AG04449 (cell line): Measurements from ENCODE around the gene REEP3.
A peak's percentile ranks its signal among the peaks of the same experiment; 100 is the strongest.

Experiments used
- CTCF ChIA-PET: fragments of 350-600 bp; formaldehyde crosslinking; extraction: SDS; loops from one replicate; lab custom pipeline; 2021; ENCODE audit warnings: antibody characterized with exemption; lab: Yijun Ruan, JAX
- POLR2A ChIA-PET: fragments of 400-600, 350-600 bp; formaldehyde crosslinking; extraction: SDS; loops from one replicate; lab custom pipeline; 2020; ENCODE audit warnings: antibody characterized with exemption, inconsistent platforms; lab: Yijun Ruan, JAX
- DNase-seq: peaks from one replicate; pipeline ENCODE4 v3.0.0-alpha.2; 2010; ENCODE audit warnings: low read depth, low spot score
- H3K4me3 ChIP-seq: 2 replicates; pipeline ENCODE4 v1.5.1; 2011; ENCODE audit warnings: low read depth, mild to moderate bottlenecking, control low read depth, low read length
- TF ChIP-seq, protein P1 (sequence below): IDR thresholded peaks from one replicate; pipeline ENCODE4 v1.5.1; 2011; ENCODE audit warnings: mild to moderate bottlenecking, moderate library complexity, low read length, control low read depth, inconsistent platforms; ENCODE audit not compliant: insufficient read depth; ENCODE audit errors: missing control alignments

REEP3 gene, protein sequence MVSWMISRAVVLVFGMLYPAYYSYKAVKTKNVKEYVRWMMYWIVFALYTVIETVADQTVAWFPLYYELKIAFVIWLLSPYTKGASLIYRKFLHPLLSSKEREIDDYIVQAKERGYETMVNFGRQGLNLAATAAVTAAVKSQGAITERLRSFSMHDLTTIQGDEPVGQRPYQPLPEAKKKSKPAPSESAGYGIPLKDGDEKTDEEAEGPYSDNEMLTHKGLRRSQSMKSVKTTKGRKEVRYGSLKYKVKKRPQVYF

DNA sequence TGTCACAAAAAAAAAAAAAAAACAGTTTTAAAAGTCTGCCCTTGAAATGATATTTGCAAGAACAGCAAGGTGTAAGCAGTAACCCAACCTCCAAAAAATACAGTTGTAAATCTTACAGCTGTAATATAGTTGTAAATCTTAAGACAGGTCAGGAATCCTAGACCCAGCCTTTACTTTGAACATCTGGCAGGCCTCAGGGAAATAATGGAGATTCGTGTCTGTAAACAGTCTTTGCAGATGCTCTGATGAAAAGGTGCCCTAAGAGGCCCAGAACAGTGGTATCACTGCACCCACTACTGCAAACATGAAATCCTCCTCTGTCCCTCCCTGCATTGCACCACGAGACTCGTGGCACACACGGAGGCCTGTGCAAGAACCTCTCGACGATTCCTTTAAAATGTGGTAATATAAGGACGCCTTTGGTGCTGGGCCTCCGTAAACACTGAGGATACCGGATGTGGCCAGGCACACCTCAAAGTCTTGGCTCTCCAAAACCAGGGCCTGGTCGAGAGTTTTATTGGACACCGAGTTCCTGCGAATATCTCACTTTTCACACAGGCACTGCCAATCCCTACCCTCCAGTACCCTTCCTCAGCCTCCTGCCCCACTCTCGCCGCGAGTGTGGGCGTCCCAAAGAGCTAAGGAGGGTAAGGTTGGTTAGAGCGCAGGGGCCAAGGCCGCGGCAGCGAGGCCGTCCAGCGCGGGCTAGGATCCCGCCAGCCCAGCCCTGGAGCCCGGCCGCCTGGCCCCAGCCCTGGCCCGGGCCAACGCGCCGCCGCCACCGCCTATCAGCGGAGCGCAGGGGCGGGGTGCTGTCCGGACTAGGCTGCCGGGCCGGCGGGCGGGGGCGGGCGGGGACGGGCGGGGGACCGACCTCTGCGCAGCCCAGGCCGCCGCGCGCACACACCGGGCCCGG is at the start of gene REEP3:
TSS of gene REEP3 (plus strand) at position 902 of the 916 bp plus-strand sequence. CDS start 145 bp downstream, outside the sequence.
- no peak for DNase-seq
- CTCF ChIA-PET = interaction anchor here (0.9 to 1.8 kb wide), 3 partner anchors 199 to 303 kb away, joined by 3 to 4 read pairs (median 4); no protein-coding TSS in a partner anchor
- POLR2A ChIA-PET = interaction anchor here (0.5 to 2.6 kb wide), 5 partner anchors 19 to 330 kb away, joined by 4 to 12 read pairs (median 4); no protein-coding TSS in a partner anchor
- TF ChIP-seq, protein P1, sequence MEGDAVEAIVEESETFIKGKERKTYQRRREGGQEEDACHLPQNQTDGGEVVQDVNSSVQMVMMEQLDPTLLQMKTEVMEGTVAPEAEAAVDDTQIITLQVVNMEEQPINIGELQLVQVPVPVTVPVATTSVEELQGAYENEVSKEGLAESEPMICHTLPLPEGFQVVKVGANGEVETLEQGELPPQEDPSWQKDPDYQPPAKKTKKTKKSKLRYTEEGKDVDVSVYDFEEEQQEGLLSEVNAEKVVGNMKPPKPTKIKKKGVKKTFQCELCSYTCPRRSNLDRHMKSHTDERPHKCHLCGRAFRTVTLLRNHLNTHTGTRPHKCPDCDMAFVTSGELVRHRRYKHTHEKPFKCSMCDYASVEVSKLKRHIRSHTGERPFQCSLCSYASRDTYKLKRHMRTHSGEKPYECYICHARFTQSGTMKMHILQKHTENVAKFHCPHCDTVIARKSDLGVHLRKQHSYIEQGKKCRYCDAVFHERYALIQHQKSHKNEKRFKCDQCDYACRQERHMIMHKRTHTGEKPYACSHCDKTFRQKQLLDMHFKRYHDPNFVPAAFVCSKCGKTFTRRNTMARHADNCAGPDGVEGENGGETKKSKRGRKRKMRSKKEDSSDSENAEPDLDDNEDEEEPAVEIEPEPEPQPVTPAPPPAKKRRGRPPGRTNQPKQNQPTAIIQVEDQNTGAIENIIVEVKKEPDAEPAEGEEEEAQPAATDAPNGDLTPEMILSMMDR = no peak
- H3K4me3 ChIP-seq = peak within 1 kb of the TSS; percentile 79

DNA sequence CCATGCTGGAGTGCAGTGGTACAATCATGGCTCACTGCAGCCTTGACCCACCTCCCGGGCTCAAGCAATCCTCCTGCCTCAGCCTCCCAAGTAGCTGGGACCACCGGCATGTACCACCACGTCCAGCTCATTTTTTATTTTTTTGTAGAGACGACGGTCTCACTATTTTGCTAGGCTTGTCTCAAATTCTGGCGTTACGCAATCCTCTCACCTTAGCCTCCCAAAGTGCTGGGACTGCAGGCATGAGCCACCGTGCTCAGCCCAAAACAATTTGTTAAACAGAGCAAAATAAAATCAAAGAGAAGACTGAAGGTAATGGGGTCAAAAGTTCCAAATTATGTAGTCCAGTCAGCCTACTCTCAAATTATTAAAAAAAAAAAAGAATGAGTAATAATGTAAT is 46.7 kb upstream of the REEP3 start:
- H3K4me3 ChIP-seq = no peak overlapping the region
- TF ChIP-seq, protein P1 = no peak
- ChIA-PET CTCF (no interaction called here), POLR2A (no interaction called here)
- no peak for DNase-seq

DNA sequence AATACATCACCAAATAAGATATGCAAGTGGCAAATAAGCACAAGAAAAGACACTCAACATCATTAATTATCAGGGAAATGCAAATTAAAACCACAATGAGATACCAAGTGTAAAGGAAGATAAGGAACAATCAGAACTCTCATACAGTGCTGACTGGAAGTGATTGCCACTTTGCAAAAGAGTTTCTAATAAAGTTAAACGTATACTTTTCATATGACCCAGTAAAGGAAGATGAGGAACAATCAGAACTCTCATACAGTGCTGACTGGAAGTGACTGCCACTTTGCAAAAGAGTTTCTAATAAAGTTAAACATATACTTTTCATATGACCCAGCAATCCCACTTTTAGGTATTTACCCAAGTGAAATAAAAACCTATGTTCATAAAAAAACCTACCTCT is 43.3 kb upstream of the REEP3 start:
- TF ChIP-seq, protein P1 = no peak
- POLR2A ChIA-PET = no interaction called here
- CTCF ChIA-PET = interaction anchor here (0.9 to 1.0 kb wide), 2 partner anchors 12 to 69 kb away, joined by 3 read pairs; no protein-coding TSS in a partner anchor
- no peak for DNase-seq
- no peak overlapping the region for H3K4me3 ChIP-seq

DNA sequence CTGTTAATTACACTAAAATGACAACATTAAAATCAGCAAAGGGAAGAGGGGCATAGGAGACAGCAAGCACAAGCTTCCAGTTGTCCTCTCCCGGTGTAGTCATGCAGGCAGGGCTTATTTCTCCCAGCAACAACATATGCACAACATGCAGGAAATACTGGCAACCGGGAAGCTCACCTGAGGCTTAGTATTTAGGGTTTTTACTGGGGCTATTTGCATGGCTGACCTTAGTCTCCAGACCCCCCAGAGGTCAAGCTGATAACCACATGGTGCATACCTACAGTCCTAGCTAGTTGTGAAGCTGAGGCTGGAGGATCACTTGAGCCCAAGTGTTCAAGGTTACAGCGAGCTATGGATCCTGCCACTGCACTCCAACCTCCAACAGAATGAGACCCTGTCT is 42.6 kb upstream of the REEP3 start:
- H3K4me3 ChIP-seq = no peak overlapping the region
- ChIA-PET CTCF (interaction anchor here (0.9 kb wide), 1 partner anchor 69 kb away, joined by 3 read pairs; no protein-coding TSS in a partner anchor), POLR2A (no interaction called here)
- TF ChIP-seq, protein P1 = no peak
- DNase-seq = no peak

DNA sequence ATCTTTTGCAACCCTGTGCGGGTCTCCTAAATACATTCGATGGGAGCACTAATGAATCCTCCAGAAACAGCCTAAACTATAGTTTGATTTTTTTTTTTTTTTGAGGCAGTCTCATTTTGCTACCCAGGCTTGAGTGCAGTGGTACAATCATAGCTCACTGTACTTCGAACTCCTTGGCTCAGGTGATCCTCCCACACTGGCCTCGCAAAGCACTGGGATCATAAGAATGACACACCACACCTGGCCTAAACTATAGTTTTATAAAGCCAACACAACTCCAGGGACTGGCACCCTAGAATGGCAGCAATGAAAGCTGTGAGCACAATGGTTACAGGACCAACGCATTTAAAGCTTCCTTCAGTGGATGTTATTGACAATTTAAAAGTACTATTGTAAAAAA is 41.0 kb upstream of the REEP3 start:
- TF ChIP-seq, protein P1 = no peak
- ChIA-PET CTCF (no interaction called here), POLR2A (no interaction called here)
- no peak for DNase-seq
- H3K4me3 ChIP-seq = no peak overlapping the region

DNA sequence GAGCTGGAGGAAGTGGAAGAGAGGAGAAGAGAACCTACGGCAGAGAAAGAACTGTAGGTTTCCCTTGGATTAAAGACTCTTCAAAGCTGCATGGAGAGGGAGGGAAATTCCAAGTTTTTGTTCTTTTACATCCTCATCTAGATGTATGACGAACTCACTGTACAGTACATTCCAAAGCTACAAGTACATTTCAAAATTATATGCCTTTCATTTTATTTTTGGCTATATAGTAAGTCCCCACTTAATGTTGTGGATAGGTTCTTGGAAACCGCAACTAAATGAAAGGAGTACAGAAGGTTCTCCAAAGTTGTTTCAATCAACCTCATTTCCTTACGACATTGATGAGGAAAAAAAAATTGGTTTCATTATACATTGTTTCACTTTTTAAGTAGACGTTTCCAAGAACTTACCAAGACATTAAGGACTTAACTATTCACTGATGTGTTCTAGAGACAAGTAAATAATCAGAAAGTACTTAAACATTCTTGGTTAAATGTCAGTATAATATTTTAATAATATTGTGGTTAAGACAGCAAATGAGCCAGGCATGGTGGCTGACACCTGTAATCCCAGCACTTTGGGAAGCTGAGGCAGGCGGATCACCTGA is 39.3 kb upstream of the REEP3 start:
- H3K4me3 ChIP-seq = no peak overlapping the region
- ChIA-PET POLR2A (no interaction called here), CTCF (no interaction called here)
- TF ChIP-seq, protein P1 = no peak
- DNase-seq = no peak
